Tibial artery (tissue), 4 donors: Measurements from ENCODE around the gene DEGS2.

Source experiments
- DNase-seq, 2 donors: peaks; one replicate each; pipeline ENCODE4 v3.0.0-alpha.2; 2019
- H3K27ac ChIP-seq, 2 donors: fragments of 200-600 bp; sonication (generic) in 1 of 2; 1 replicate in 1 of 2; 2 replicates in 1 of 2; pipeline ENCODE4 v1.5.1; 2018 to 2019; ENCODE audit warnings: mild to moderate bottlenecking in 1 of 2
- H3K27me3 ChIP-seq, 2 donors: fragments of 200-600 bp; sonication (generic) in 1 of 2; one replicate each; pipeline versions ENCODE4 v1.5.1 to v1.6.0; 2016 to 2019
- H3K36me3 ChIP-seq, 3 donors: fragments of 200-600 bp; sonication (generic) in 2 of 3; one replicate each; pipeline ENCODE4 v1.5.1; 2016 to 2019; ENCODE audit warnings: mild to moderate bottlenecking in 2 of 3
- H3K4me1 ChIP-seq, 4 donors: fragments of 200-600 bp; sonication (generic) in 2 of 4; 1 replicate in 3 of 4; 2 replicates in 1 of 4; pipeline ENCODE4 v1.5.1; 2016 to 2019
- H3K4me3 ChIP-seq, 2 donors: fragments of 200-600 bp; sonication (generic) in 1 of 2; 1 replicate in 1 of 2; 2 replicates in 1 of 2; pipeline ENCODE4 v1.5.1; 2018 to 2019; ENCODE audit warnings: mild to moderate bottlenecking in 2 of 2
- H3K9me3 ChIP-seq, 3 donors: fragments of 200-600 bp; sonication (generic) in 1 of 3; one replicate each; pipeline ENCODE4 v1.5.1; 2016 to 2019
- CTCF ChIP-seq, 2 experiments: fragments of 200-600 bp in 1 of 2; fragments of 450-650 bp in 1 of 2; IDR thresholded peaks; one replicate each; pipeline ENCODE4 v1.5.1; 2017 to 2019; ENCODE audit warnings: antibody characterized with exemption in 2 of 2, mild to moderate bottlenecking in 1 of 2, moderate library complexity in 1 of 2
- intact Hi-C: fragments of 100-400 bp; cut with DNase I; formaldehyde crosslinking; loops from one replicate; pipeline ENCODE4 v1.15.0; 2023; ENCODE audit warnings: low total_unique reads

The DEGS2 gene

DNA sequence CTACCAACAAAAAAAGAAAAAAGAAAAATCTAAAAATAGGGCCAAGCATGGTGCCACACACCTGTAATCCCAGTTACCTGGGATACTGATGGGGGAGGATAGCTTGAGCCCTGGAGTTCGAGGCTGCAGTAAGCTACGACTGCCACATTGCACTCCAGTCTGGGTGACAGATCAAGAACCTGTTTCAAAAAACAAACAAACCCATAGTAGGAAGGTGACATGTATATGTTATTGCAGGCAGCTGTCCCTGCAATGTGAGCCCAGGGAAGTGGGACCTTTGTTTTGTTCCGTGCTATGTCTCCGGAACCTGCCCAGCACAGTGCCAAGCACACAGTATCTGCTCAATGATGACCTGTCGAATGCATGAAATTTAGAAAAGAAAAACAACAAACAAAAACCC is 42.3 kb upstream of the DEGS2 start:
- intact Hi-C loops = no loop called here
- Histone ChIP-seq H3K4me1 (peaks cover 0 to 4% (median 0%) of the 10 kb centered on the region in 4 donors), H3K27ac (no peak overlapping the region), H3K9me3 (no peaks in the 10 kb centered on the region), H3K36me3 (no peaks in the 10 kb centered on the region), H3K4me3 (no peak overlapping the region), H3K27me3 (no peaks in the 10 kb centered on the region)
- DNase-seq = no peak
- TF ChIP-seq CTCF (IDR thresholded peaks at IDR 0.05) = no peak

DNA sequence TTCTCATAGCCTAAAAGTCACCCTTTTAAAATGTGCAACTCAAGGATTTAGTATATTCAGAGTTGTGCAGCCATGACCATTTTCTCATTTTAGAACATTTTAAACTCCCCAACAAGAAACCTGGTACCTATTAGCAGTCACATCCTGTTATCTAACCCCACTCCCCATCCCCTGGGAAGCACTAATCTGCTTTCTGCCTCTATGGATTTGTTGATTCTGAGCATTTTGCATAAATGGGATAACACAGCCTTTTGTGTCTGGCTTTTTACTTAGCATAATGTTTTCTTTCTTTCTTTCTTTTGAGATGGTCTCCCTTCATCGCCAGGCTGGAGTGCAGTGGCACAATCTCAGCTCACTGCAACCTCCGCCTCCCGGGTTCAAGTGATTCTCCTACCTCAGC is 40.9 kb upstream of the DEGS2 start:
- TF ChIP-seq CTCF (IDR thresholded peaks at IDR 0.05) = no peak
- no peaks in the 10 kb centered on the region for H3K9me3 ChIP-seq
- no peaks in the 10 kb centered on the region for H3K36me3 ChIP-seq
- no peak overlapping the region for H3K27ac ChIP-seq
- no peaks in the 10 kb centered on the region for H3K27me3 ChIP-seq
- intact Hi-C loops = no loop called here
- H3K4me3 ChIP-seq = no peak overlapping the region
- H3K4me1 ChIP-seq = peaks cover 0 to 4% (median 0%) of the 10 kb centered on the region in 4 donors
- no peak for DNase-seq

- Histone ChIP-seq H3K27me3 (no peaks in the 10 kb centered on the region), H3K4me1 (peaks cover 0 to 3% (median 0%) of the 10 kb centered on the region in 4 donors), H3K9me3 (no peaks in the 10 kb centered on the region), H3K4me3 (no peak overlapping the region), H3K36me3 (no peaks in the 10 kb centered on the region), H3K27ac (no peak overlapping the region)
- no peak for DNase-seq
- intact Hi-C loops = loop anchor here (10.0 kb wide), 1 partner anchor 95 kb away; no protein-coding TSS in a partner anchor
- TF ChIP-seq CTCF (IDR thresholded peaks at IDR 0.05) = no peak
These were observed 39.9 kb upstream of the DEGS2 start for GRCh38 chr14:100199240-100199860.

- H3K4me3 ChIP-seq = peak overlapping the region; percentile 51 to 57
- H3K4me1 ChIP-seq = peaks cover 0 to 15% (median 9%) of the 10 kb centered on the region in 4 donors
- DNase-seq = no peak
- H3K27me3 ChIP-seq = no peaks in the 10 kb centered on the region
- intact Hi-C loops = loop anchor here (5.0 to 10.0 kb wide), 2 partner anchors 89 to 211 kb away; no protein-coding TSS in a partner anchor
- TF ChIP-seq CTCF (IDR thresholded peaks at IDR 0.05) = no peak
- H3K36me3 ChIP-seq = no peaks in the 10 kb centered on the region
- peak overlapping the region; percentile 87 to 95 for H3K27ac ChIP-seq
- no peaks in the 10 kb centered on the region for H3K9me3 ChIP-seq
These were observed 34.2 kb upstream of the DEGS2 start for GRCh38 chr14:100193417-100194357.

GRCh38 chr14:100192672-100193416 is 33.4 kb upstream of the DEGS2 start:
- intact Hi-C loops = loop anchor here (5.0 to 10.0 kb wide), 2 partner anchors 88 to 211 kb away; no protein-coding TSS in a partner anchor

More at GRCh38 chr14:100192672-100193416, 33.4 kb upstream of the DEGS2 start:
- H3K27me3 ChIP-seq = no peaks in the 10 kb centered on the region
- peak; percentile 99 for DNase-seq
- H3K4me1 ChIP-seq = peaks cover 0 to 15% (median 9%) of the 10 kb centered on the region in 4 donors
- no peaks in the 10 kb centered on the region for H3K36me3 ChIP-seq
- peak overlapping the region; percentile 87 to 95 for H3K27ac ChIP-seq
- H3K9me3 ChIP-seq = no peaks in the 10 kb centered on the region
- H3K4me3 ChIP-seq = peak overlapping the region; percentile 51 to 57
- peak; percentile 91 to 94 for TF ChIP-seq CTCF (IDR thresholded peaks at IDR 0.05)
